H9 (cell line): ENCODE results near the gene TMEM250. TPM values are rescaled to one million over a fixed set of nuclear protein-coding genes. Genes with fewer than 3 reads are reported as not detected.

Source experiments
- DNase-seq: peaks from one replicate; pipeline ENCODE4 v3.0.0-alpha.2; 2017
- H2AFZ ChIP-seq: one replicate; pipeline ENCODE4 v1.6.1; 2013; ENCODE audit warnings: mild to moderate bottlenecking, low read length, control low read depth, moderate library complexity
- H2AK5ac ChIP-seq: 2 replicates; pipeline ENCODE4 v1.6.1; 2013; ENCODE audit warnings: low read length, control low read depth, mixed read lengths; ENCODE audit not compliant: insufficient read length
- H2BK120ac ChIP-seq: one replicate; pipeline ENCODE4 v1.6.1; 2013; ENCODE audit warnings: low read depth, mild to moderate bottlenecking, low read length, control low read depth, inconsistent platforms; ENCODE audit not compliant: poor library complexity, severe bottlenecking
- H2BK12ac ChIP-seq: 2 replicates; pipeline ENCODE4 v1.6.1; 2013; ENCODE audit warnings: low read length, control low read depth, mixed read lengths, low read depth; ENCODE audit not compliant: insufficient read length
- H2BK15ac ChIP-seq: 2 replicates; pipeline ENCODE4 v1.6.1; 2013; ENCODE audit warnings: low read depth, low read length, control low read depth
- H2BK20ac ChIP-seq: one replicate; pipeline ENCODE4 v1.6.1; 2013; ENCODE audit warnings: low read depth, mild to moderate bottlenecking, low read length, control low read depth, inconsistent platforms; ENCODE audit not compliant: poor library complexity, severe bottlenecking
- H2BK5ac ChIP-seq: 2 replicates; pipeline ENCODE4 v1.6.1; 2013; ENCODE audit warnings: low read length, control low read depth, mixed read lengths; ENCODE audit not compliant: insufficient read length
- H3K14ac ChIP-seq: 2 replicates; pipeline ENCODE4 v1.6.1; 2013; ENCODE audit warnings: low read length, control low read depth; ENCODE audit not compliant: insufficient read depth
- H3K18ac ChIP-seq: 2 replicates; pipeline ENCODE4 v1.6.1; 2013; ENCODE audit warnings: low read depth, mild to moderate bottlenecking, mixed read lengths, low read length, control low read depth; ENCODE audit not compliant: insufficient read length
- H3K23ac ChIP-seq: 2 replicates; pipeline ENCODE4 v1.6.1; 2013; ENCODE audit warnings: low read length, control low read depth, mixed read lengths, low read depth; ENCODE audit not compliant: insufficient read length
- H3K23me2 ChIP-seq: 2 replicates; pipeline ENCODE4 v1.6.1; 2013; ENCODE audit warnings: low read depth, mild to moderate bottlenecking, mixed read lengths, low read length, control low read depth; ENCODE audit not compliant: insufficient read length, poor library complexity, severe bottlenecking
- H3K27ac ChIP-seq: 2 replicates; pipeline ENCODE4 v1.5.1; 2013; ENCODE audit warnings: low read length, control low read depth, mixed read lengths, low read depth; ENCODE audit not compliant: insufficient read length
- H3K27me3 ChIP-seq: 2 replicates; pipeline ENCODE4 v1.6.1; 2013; ENCODE audit warnings: low read length, control low read depth, inconsistent platforms; ENCODE audit not compliant: insufficient read depth
- H3K4ac ChIP-seq: 2 replicates; pipeline ENCODE4 v1.6.1; 2013; ENCODE audit warnings: low read depth, mild to moderate bottlenecking, control low read depth, inconsistent platforms, low read length, moderate library complexity
- H3K4me1 ChIP-seq: 2 replicates; pipeline ENCODE4 v1.6.1; 2013; ENCODE audit warnings: low read length, control low read depth, inconsistent platforms; ENCODE audit not compliant: insufficient read depth
- H3K4me2 ChIP-seq: 2 replicates; pipeline ENCODE4 v1.6.1; 2013; ENCODE audit warnings: low read length, control low read depth, mixed read lengths; ENCODE audit not compliant: insufficient read length, insufficient read depth
- H3K56ac ChIP-seq: 2 replicates; pipeline ENCODE4 v1.6.1; 2013; ENCODE audit warnings: low read depth, mild to moderate bottlenecking, mixed read lengths, low read length, control low read depth; ENCODE audit not compliant: insufficient read length
- H3K79me1 ChIP-seq: 2 replicates; pipeline ENCODE4 v1.6.1; 2013; ENCODE audit warnings: low read depth, mild to moderate bottlenecking, moderate library complexity, low read length, control low read depth, inconsistent platforms; ENCODE audit not compliant: insufficient read depth, poor library complexity, severe bottlenecking
- H3K79me2 ChIP-seq: 2 replicates; pipeline ENCODE4 v1.6.1; 2013; ENCODE audit warnings: low read length, control low read depth, inconsistent platforms; ENCODE audit not compliant: insufficient read depth
- H3K9ac ChIP-seq: 2 replicates; pipeline ENCODE4 v1.6.1; 2013; ENCODE audit warnings: low read length, control low read depth, mixed read lengths; ENCODE audit not compliant: insufficient read length; ENCODE audit errors: extremely low read depth
- H3K9me3 ChIP-seq: one replicate; pipeline ENCODE4 v1.6.1; 2013; ENCODE audit warnings: low read depth, low read length, inconsistent platforms; ENCODE audit not compliant: control insufficient read depth
- H3T11ph ChIP-seq: one replicate; pipeline ENCODE4 v1.6.1; 2013; ENCODE audit warnings: mild to moderate bottlenecking, low read length, control low read depth, inconsistent platforms
- H4K20me1 ChIP-seq: one replicate; pipeline ENCODE4 v1.6.1; 2013; ENCODE audit not compliant: control insufficient read depth, insufficient read length, insufficient read depth
- H4K5ac ChIP-seq: 2 replicates; pipeline ENCODE4 v1.6.1; 2013; ENCODE audit warnings: low read depth, mild to moderate bottlenecking, mixed read lengths, low read length, control low read depth; ENCODE audit not compliant: insufficient read length
- H4K8ac ChIP-seq: replicated peaks from 2 replicates; pipeline ENCODE4 v1.6.1; 2013; ENCODE audit warnings: low read length, control low read depth, mixed read lengths, low read depth; ENCODE audit not compliant: insufficient read length
- H4K91ac ChIP-seq: 2 replicates; pipeline ENCODE4 v1.6.1; 2013; ENCODE audit warnings: low read depth, mild to moderate bottlenecking, moderate library complexity, mixed read lengths, low read length, control low read depth; ENCODE audit not compliant: insufficient read length
- H3K27ac Mint-ChIP-seq, 3 experiments: 2 replicates in 2 of 3; 3 replicates in 1 of 3; pipeline ENCODE4 v1.8.0; 2020 to 2021; ENCODE audit warnings: mixed read lengths in 3 of 3, mild to moderate bottlenecking in 1 of 3, moderate library complexity in 1 of 3
- H3K27me3 Mint-ChIP-seq: 2 replicates; pipeline ENCODE4 v1.8.0; 2021; ENCODE audit warnings: low read depth, mild to moderate bottlenecking, moderate library complexity, mixed read lengths
- H3K36me3 Mint-ChIP-seq, 3 experiments: 2 replicates in 2 of 3; 3 replicates in 1 of 3; pipeline ENCODE4 v1.8.0; 2020 to 2021; ENCODE audit warnings: low read depth in 3 of 3, mixed read lengths in 3 of 3; ENCODE audit not compliant: insufficient read depth in 1 of 3
- H3K4me1 Mint-ChIP-seq, 2 experiments: 2 replicates each; pipeline ENCODE4 v1.8.0; 2020; ENCODE audit warnings: mixed read lengths in 2 of 2
- H3K4me3 Mint-ChIP-seq, 2 experiments: 2 replicates in 1 of 2; 3 replicates in 1 of 2; pipeline ENCODE4 v1.8.0; 2020 to 2021; ENCODE audit warnings: mild to moderate bottlenecking in 2 of 2, mixed read lengths in 2 of 2, moderate library complexity in 1 of 2
- H3K9me3 Mint-ChIP-seq, 2 experiments: 2 replicates in 1 of 2; 3 replicates in 1 of 2; pipeline ENCODE4 v1.8.0; 2020; ENCODE audit warnings: mild to moderate bottlenecking in 2 of 2, mixed read lengths in 2 of 2, moderate library complexity in 1 of 2
- CTCF ChIP-seq: fragments of 200-600 bp; sonication (generic); conservative IDR thresholded peaks from 3 replicates; pipeline ENCODE4 v1.8.0; 2021; ENCODE audit warnings: antibody characterized with exemption, mild to moderate bottlenecking
- WGBS: extraction: QIAGEN DNeasy Blood & Tissue Kit; methylation state at CpG from one replicate; pipeline ENCODE4 v1.1.7; 2013; ENCODE audit warnings: missing lambda C conversion rate, low lambda C conversion rate, mixed read lengths; ENCODE audit not compliant: insufficient read length; ENCODE audit errors: extremely low coverage; 5-methylcytosine and 5-hydroxymethylcytosine counted together
- total RNA-seq: library from RNA; stranded (reverse); gene quantifications from 2 replicates; pipeline ENCODE4 v1.2.1, GENCODE V29; 2021

The TMEM250 gene
- total RNA-seq, 1 experiment from 2014 or later = 48.1 TPM

GRCh38 chr9:136122425-136123383, 4.0 kb upstream of the TMEM250 start:
- no peak overlapping the region for H4K8ac ChIP-seq
- WGBS = no CpG with 5 or more reads among the region's 45 CpGs
- no peak overlapping the region for H2BK5ac ChIP-seq
- H3K27me3 ChIP-seq = no peaks in the 10 kb centered on the region
- H2BK20ac ChIP-seq = no peak overlapping the region
- no peak overlapping the region for H3K9ac ChIP-seq
- no peaks in the 10 kb centered on the region for H3K9me3 ChIP-seq
- H2AK5ac ChIP-seq = no peak overlapping the region
- H3K79me2 ChIP-seq = no peaks in the 10 kb centered on the region
- H3K4ac ChIP-seq = no peak overlapping the region
- H3K4me1 Mint-ChIP-seq = peaks cover 3 to 4% of the 10 kb centered on the region in 2 experiments; a peak in 2 of 4 replicates
- no peak overlapping the region for H3K4me3 Mint-ChIP-seq
- H4K5ac ChIP-seq = no peak overlapping the region
- peaks cover 3 to 5% of the 10 kb centered on the region in 2 experiments; a peak in 3 of 5 replicates for H3K9me3 Mint-ChIP-seq
- H3K27me3 Mint-ChIP-seq = peaks cover 20% of the 10 kb centered on the region
- no peak overlapping the region for H2BK15ac ChIP-seq
- no peaks in the 10 kb centered on the region for H3K79me1 ChIP-seq
- H3T11ph ChIP-seq = no peak overlapping the region
- H3K27ac Mint-ChIP-seq = no peak overlapping the region
- no peak overlapping the region for H3K18ac ChIP-seq
- no peak overlapping the region for H2BK120ac ChIP-seq
- no peaks in the 10 kb centered on the region for H4K20me1 ChIP-seq
- H3K23ac ChIP-seq = no peak overlapping the region
- TF ChIP-seq CTCF = peak; percentile 96
- no peak overlapping the region for H4K91ac ChIP-seq
- H3K4me1 ChIP-seq = no peaks in the 10 kb centered on the region
- DNase-seq = peak; percentile 75
- H2BK12ac ChIP-seq = no peak overlapping the region
- H3K4me2 ChIP-seq = peak overlapping the region; percentile 8
- no peaks in the 10 kb centered on the region; a peak in 1 of 7 replicates for H3K36me3 Mint-ChIP-seq
- H3K27ac ChIP-seq = no peak overlapping the region
- no peak overlapping the region; the same call in 1 of the 2 replicates for H3K14ac ChIP-seq
- H3K23me2 ChIP-seq = no peaks in the 10 kb centered on the region
- H2AFZ ChIP-seq = no peak overlapping the region
- H3K56ac ChIP-seq = no peak overlapping the region
